ENCODE data around the gene USP7.

- TF ChIP-seq CTCF (conservative IDR thresholded peaks at IDR 0.05; ENCODE audit: low read depth, low read length) (no peak), EZH2phosphoT487 (IDR thresholded peaks at IDR 0.05; ENCODE audit: borderline replicate concordance, low read length) (no peak), EZH2 (IDR thresholded peaks at IDR 0.05; ENCODE audit: low read length, unreplicated experiment) (no peak)
Observed at GRCh38 chr16:8967132-8967821, 3.6 kb upstream of the USP7 start.
